K562 (cell line): ENCODE measurements around the gene SHF. TPM values are rescaled to one million over a fixed set of nuclear protein-coding genes. Genes with fewer than 3 reads are reported as not detected.
A peak's percentile ranks its signal among the peaks of the same experiment; 100 is the strongest.

Experiments
- ETV1 ChIP-seq: fragments of 450-650 bp; conservative IDR thresholded peaks from 2 replicates; pipeline ENCODE4 v1.6.1; 2016; ENCODE audit warnings: missing genetic modification characterization, control low read depth, low read depth, missing compliant biosample characterization
- FOXA3 ChIP-seq, 2 experiments: fragments of 450-650 bp in 1 of 2; sonication (generic) in 1 of 2; formaldehyde crosslinking; IDR thresholded peaks in 1 of 2; conservative IDR thresholded peaks in 1 of 2; 2 replicates each; pipeline versions ENCODE4 v1.4.0 to v1.8.0; 2020 to 2022; ENCODE audit warnings: mild to moderate bottlenecking in 2 of 2, missing genetic modification reagents in 1 of 2
- GTF2F1 ChIP-seq: IDR thresholded peaks from 2 replicates; pipeline ENCODE4 v1.6.1; 2011; ENCODE audit warnings: low read depth, low read length, improper control_type of control experiment
- GTF3C2 ChIP-seq: IDR thresholded peaks from 3 replicates; pipeline ENCODE4 v1.6.1; 2011; ENCODE audit warnings: borderline replicate concordance, mild to moderate bottlenecking, moderate library complexity; ENCODE audit not compliant: insufficient read length; ENCODE audit errors: extremely low read depth
- HCFC1 ChIP-seq: IDR thresholded peaks from 2 replicates; pipeline ENCODE4 v1.6.1; 2012; ENCODE audit warnings: low read depth, low read length, improper control_type of control experiment
- HDAC8 ChIP-seq: fragments of 450-650 bp; IDR thresholded peaks from 2 replicates; pipeline ENCODE4 v1.6.1; 2016; ENCODE audit warnings: mild to moderate bottlenecking, missing genetic modification characterization, moderate library complexity, missing compliant biosample characterization
- HMGXB4 ChIP-seq: sonication (generic); formaldehyde crosslinking; IDR thresholded peaks from 2 replicates; pipeline ENCODE4 v1.8.1; 2023; ENCODE audit warnings: mild to moderate bottlenecking, missing genetic modification reagents
- HNRNPLL ChIP-seq: fragments of 200-400 bp; formaldehyde crosslinking; IDR thresholded peaks from 2 replicates; pipeline ENCODE4 v1.6.1; 2017; ENCODE audit warnings: low read length, low read depth, mild to moderate bottlenecking; ENCODE audit not compliant: poor library complexity, severe bottlenecking
- HOXB6 ChIP-seq: fragments of 250-450 bp; sonication (Bioruptor Pico); IDR thresholded peaks from 2 replicates; pipeline ENCODE4 v1.5.1; 2022; ENCODE audit warnings: mild to moderate bottlenecking, borderline replicate concordance
- MAZ ChIP-seq, 2 experiments: fragments of 450-650 bp in 1 of 2; sonication (generic) in 1 of 2; formaldehyde crosslinking; IDR thresholded peaks in 1 of 2; conservative IDR thresholded peaks in 1 of 2; 2 replicates each; pipeline versions ENCODE4 v1.4.0 to v1.5.0; 2020; ENCODE audit warnings: mild to moderate bottlenecking in 1 of 2, missing genetic modification reagents in 1 of 2
- MIER1 ChIP-seq: fragments of 450-650 bp; IDR thresholded peaks from 2 replicates; pipeline ENCODE4 v1.6.1; 2016; ENCODE audit warnings: antibody characterized with exemption, mild to moderate bottlenecking, low read depth
- SNRNP70 ChIP-seq: fragments of 200-400 bp; formaldehyde crosslinking; optimal IDR thresholded peaks from 2 replicates; pipeline ENCODE3; 2017; ENCODE audit warnings: low read depth, low read length
- TAF7 ChIP-seq: fragments of 450-650 bp; IDR thresholded peaks from 2 replicates; pipeline ENCODE4 v1.6.1; 2016; ENCODE audit warnings: missing genetic modification characterization, missing compliant biosample characterization
- TFAM ChIP-seq: fragments of 250-450 bp; sonication (Bioruptor Pico); conservative IDR thresholded peaks from 2 replicates; pipeline ENCODE4 v1.5.0; 2021; ENCODE audit warnings: mild to moderate bottlenecking, moderate library complexity
- VEZF1 ChIP-seq: fragments of 200-800 bp; sonication (Bioruptor generic); IDR thresholded peaks from 2 replicates; pipeline ENCODE4 v1.6.1; 2017; ENCODE audit warnings: missing genetic modification characterization, missing compliant biosample characterization
- ZNF740 ChIP-seq, 3 experiments: fragments of 200-800 bp in 1 of 3; sonication (Bioruptor generic) in 1 of 3; sonication (generic) in 1 of 3; formaldehyde crosslinking in 1 of 3; IDR thresholded peaks; 2 replicates each; pipeline versions ENCODE4 v1.6.1 to v1.8.0; 2016 to 2022; ENCODE audit warnings: mild to moderate bottlenecking in 2 of 3, missing compliant biosample characterization in 2 of 3, missing genetic modification characterization in 2 of 3, missing genetic modification reagents in 1 of 3
- polyA plus RNA-seq, 8 experiments: library from polyadenylated mRNA; depleted of rRNA in 4 of 8; stranded (reverse) in 5 of 8; unstranded in 3 of 8; fragments of >200 nt; fragmentation: Nextera tagmentation in 2 of 8; fragmentation: Illumina TruSeq in 1 of 8; extraction: Ambion mirVana in 2 of 8; extraction: Trizol in 1 of 8; gene quantifications; 2 replicates each; pipeline versions ENCODE4 v1.2.1 to v1.2.3, GENCODE V29; 2011 to 2014; ENCODE audit warnings: inconsistent platforms in 1 of 8, missing spikeins in 1 of 8
- total RNA-seq, 7 experiments: library from RNA; depleted of rRNA in 6 of 7; stranded (reverse); fragments of >200 nt in 6 of 7; fragmentation: Illumina TruSeq in 2 of 7; extraction: Trizol in 2 of 7; gene quantifications; 2 replicates each; pipeline versions ENCODE4 v1.2.1 to v1.2.3, GENCODE V29; 2011 to 2021; ENCODE audit warnings: low replicate concordance in 1 of 7

SHF gene
- total and polyA plus RNA-seq, 9 of the 15 experiments (the other 6 are each of a cell fraction or from before 2014, with no cell fraction given) = 0.51 to 2.2 (median 0.85) TPM; not detected in 2

GRCh38 chr15:45200001-45200798, 12.4 kb upstream of the SHF start (continued):
- TF ChIP-seq ZNF740 (CRISPR knock-in tag; IDR thresholded peaks at IDR 0.05) (no peak), ZNF740 (tag; IDR thresholded peaks at IDR 0.05) (no peak), VEZF1 (CRISPR knock-in tag) (peak; percentile 56; the same call in 1 of the 2 replicates), HDAC8 (tag) (0 out of 2 replicates have a peak, but pooled peaks have one; percentile 14), MIER1 (no peak), GTF3C2 (peak; percentile 95), FOXA3 (CRISPR knock-in tag; conservative IDR thresholded peaks at IDR 0.05 in 1 of 2, IDR thresholded peaks at IDR 0.05 in 1 of 2) (peak; percentile 66 to 85), HNRNPLL (peak; percentile 75), ETV1 (tag) (peak; percentile 37; the same call in 1 of the 2 replicates), SNRNP70 (no peak), TFAM (CRISPR knock-in tag) (no peak), TAF7 (tag) (no peak), MAZ (CRISPR knock-in tag; conservative IDR thresholded peaks at IDR 0.05 in 1 of 2, IDR thresholded peaks at IDR 0.05 in 1 of 2) (0 out of 4 replicates have a peak, but pooled peaks of 1 of the 2 experiments have one; percentile 36), HCFC1 (no peak; the same call in 1 of the 2 replicates), GTF2F1 (peak; percentile 66; the same call in 1 of the 2 replicates), HOXB6 (CRISPR knock-in tag) (no peak), HMGXB4 (CRISPR knock-in tag) (peak; percentile 53; the same call in 1 of the 2 replicates)
